Measurements from ENCODE around the gene PHB1. TPM values are rescaled to one million over a fixed set of nuclear protein-coding genes. Genes with fewer than 3 reads are reported as not detected.

PHB1 gene
- total RNA-seq (98.4 TPM), polyA plus RNA-seq (59.9 TPM)
- long read RNA-seq, donor 1, transcript PHB-201 (7 exons, 1,832 nt): major isoform, 8 of 8 reads
- long read RNA-seq, donor 1, partial matches to known transcripts: 0 of 8 reads
- long read RNA-seq, donor 1, other reads (novel, unspliced or antisense): 0 of 8 reads
- long read RNA-seq, donor 2: 0 reads
- long read RNA-seq, donor 3, transcript PHB-201 (7 exons, 1,832 nt): major isoform, 117 of 177 reads
- long read RNA-seq, donor 3, transcript PHB-211 (2 exons, 852 nt): minor isoform, 5 of 177 reads
- long read RNA-seq, donor 3, partial matches to known transcripts: 46 of 177 reads
- long read RNA-seq, donor 3, other reads (novel, unspliced or antisense): 0 of 177 reads
- long read RNA-seq, donor 4, transcript PHB-201 (7 exons, 1,832 nt): major isoform, 28 of 48 reads
- long read RNA-seq, donor 4, partial matches to known transcripts: 14 of 48 reads
- long read RNA-seq, donor 4, other reads (novel, unspliced or antisense): 0 of 48 reads
- long read RNA-seq, donor 5, transcript PHB-202 (5 exons, 847 nt): minor isoform, 7 of 190 reads
- long read RNA-seq, donor 5, transcript PHB-211 (2 exons, 852 nt): minor isoform, 10 of 190 reads
- long read RNA-seq, donor 5, transcript PHB-201 (7 exons, 1,832 nt): major isoform, 116 of 190 reads
- long read RNA-seq, donor 5, partial matches to known transcripts: 51 of 190 reads
- long read RNA-seq, donor 5, other reads (novel, unspliced or antisense): 0 of 190 reads
- long read RNA-seq, donor 6, transcript PHB-201 (7 exons, 1,832 nt): major isoform, 58 of 71 reads
- long read RNA-seq, donor 6, partial matches to known transcripts: 11 of 71 reads
- long read RNA-seq, donor 6, other reads (novel, unspliced or antisense): 0 of 71 reads
- long read RNA-seq, donor 7, transcript PHB-201 (7 exons, 1,832 nt): major isoform, 62 of 71 reads
- long read RNA-seq, donor 7, partial matches to known transcripts: 6 of 71 reads
- long read RNA-seq, donor 7, other reads (novel, unspliced or antisense): 0 of 71 reads
- long read RNA-seq, donor 8, transcript PHB-201 (7 exons, 1,832 nt): major isoform, 31 of 40 reads
- long read RNA-seq, donor 8, partial matches to known transcripts: 8 of 40 reads
- long read RNA-seq, donor 8, other reads (novel, unspliced or antisense): 0 of 40 reads
- long read RNA-seq, donor 9, transcript PHB-201 (7 exons, 1,832 nt): major isoform, 39 of 56 reads
- long read RNA-seq, donor 9, partial matches to known transcripts: 10 of 56 reads
- long read RNA-seq, donor 9, other reads (novel, unspliced or antisense): 0 of 56 reads
- long read RNA-seq, donor 10, transcript PHB-202 (5 exons, 847 nt): minor isoform, 7 of 45 reads
- long read RNA-seq, donor 10, transcript PHB-201 (7 exons, 1,832 nt): major isoform, 35 of 45 reads
- long read RNA-seq, donor 10, partial matches to known transcripts: 0 of 45 reads
- long read RNA-seq, donor 10, other reads (novel, unspliced or antisense): 0 of 45 reads

DNA sequence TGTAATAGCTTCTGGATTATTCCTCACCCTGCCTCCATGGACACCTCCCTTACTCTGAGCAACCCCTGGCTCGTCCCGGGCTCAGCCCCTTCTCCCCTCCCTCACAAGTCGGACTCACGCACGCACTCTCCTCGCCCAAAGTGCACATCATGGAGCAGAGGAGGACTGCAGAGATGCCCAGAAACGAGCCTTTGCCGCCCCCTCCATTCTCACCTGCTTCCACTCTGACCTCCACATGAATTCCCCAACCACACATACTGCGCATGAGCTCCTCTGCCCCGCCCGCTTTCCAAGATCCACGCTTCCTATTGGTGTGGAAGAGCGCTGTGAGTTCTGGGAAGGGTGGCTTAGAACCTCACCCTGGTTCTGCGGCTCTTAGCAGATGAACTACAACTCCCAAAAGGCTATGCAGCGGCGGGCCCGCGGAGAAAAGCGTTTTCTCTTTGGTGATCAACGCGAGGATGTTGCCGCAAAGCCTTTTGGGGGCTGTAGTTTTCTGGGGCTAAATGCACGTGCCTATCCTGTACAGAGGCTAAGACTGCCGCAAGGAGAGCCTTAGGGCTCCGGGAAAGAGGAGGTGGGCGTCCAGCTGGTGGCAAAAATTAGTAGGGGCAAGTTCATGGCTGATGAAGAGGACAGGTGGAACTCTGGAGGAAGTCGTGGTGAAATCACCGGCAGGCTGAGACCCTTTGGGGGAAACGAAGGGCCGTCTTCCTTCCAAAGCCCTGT is at the start of gene PHB1:
Gene PHB1, minus strand, starts transcription at position 261 of the 729 bp plus-strand sequence. CDS start 1,618 bp downstream, outside the sequence.
- peak; percentile 90 to 99 (median 96) for DNase-seq (ENCODE audit: low read depth in 6 of 9, low spot score in 9 of 9)
- Histone ChIP-seq H3K9me3 (ENCODE audit: control insufficient read depth in 2 of 2, insufficient read depth in 1 of 2, low read length in 1 of 2) (no peaks in the 10 kb centered on the region), H3K27ac (ENCODE audit: low read depth in 1 of 2, low read length in 1 of 2) (no peak within 1 kb of the TSS), H3K4me1 (ENCODE audit: control insufficient read depth in 2 of 2, insufficient read depth in 2 of 2, low read length in 2 of 2) (peaks cover 7 to 18% of the 10 kb centered on the region in 2 donors), H3K36me3 (ENCODE audit: control insufficient read depth in 2 of 2, insufficient read depth in 2 of 2, low read length in 1 of 2) (peaks cover 23 to 26% of the 10 kb centered on the region in 2 donors), H3K4me3 (ENCODE audit: low read length in 2 of 2) (peak within 1 kb of the TSS; percentile 72 to 78), H3K27me3 (ENCODE audit: control insufficient read depth in 2 of 2, insufficient read depth in 1 of 2, low read length in 1 of 2) (peaks cover 0 to 7% of the 10 kb centered on the region in 2 donors)
- WGBS: under 1% methylated on average over 30 of the region's 30 CpGs

DNA sequence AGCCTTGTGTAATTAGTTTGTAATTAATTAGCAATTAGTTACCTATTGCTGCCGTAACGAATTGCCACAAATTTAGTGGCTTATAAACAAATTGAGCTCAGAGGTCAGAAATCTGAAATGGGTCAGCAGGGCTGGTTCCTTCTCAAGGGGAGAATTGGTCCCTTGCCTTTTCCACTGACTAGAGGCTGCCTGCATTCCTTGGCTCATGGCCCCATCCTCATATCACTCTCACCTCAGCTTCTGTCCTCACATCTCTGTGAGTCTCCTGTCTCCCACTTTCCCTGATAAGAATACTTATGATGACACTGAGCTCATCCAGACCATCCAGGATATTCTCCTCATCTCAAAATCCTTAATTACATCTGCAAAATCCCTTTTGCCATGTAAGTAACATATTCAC is 49.4 kb upstream of the PHB1 start:
- no peak overlapping the region for H3K27ac ChIP-seq (ENCODE audit: low read depth in 1 of 2, low read length in 1 of 2)
- H3K27me3 ChIP-seq (ENCODE audit: control insufficient read depth in 2 of 2, insufficient read depth in 1 of 2, low read length in 1 of 2): peaks cover 4 to 85% of the 10 kb centered on the region in 2 donors
- H3K4me1 ChIP-seq (ENCODE audit: control insufficient read depth in 2 of 2, insufficient read depth in 2 of 2, low read length in 2 of 2): no peaks in the 10 kb centered on the region
- 98% methylated on average over 2 of the region's 2 CpGs for WGBS
- H3K4me3 ChIP-seq (ENCODE audit: low read length in 2 of 2): no peak overlapping the region
- H3K36me3 ChIP-seq (ENCODE audit: control insufficient read depth in 2 of 2, insufficient read depth in 2 of 2, low read length in 1 of 2): no peaks in the 10 kb centered on the region
- no peak for DNase-seq (ENCODE audit: low read depth in 6 of 9, low spot score in 9 of 9)
- H3K9me3 ChIP-seq (ENCODE audit: control insufficient read depth in 2 of 2, insufficient read depth in 1 of 2, low read length in 1 of 2): peaks cover 0 to 2% of the 10 kb centered on the region in 2 donors

DNA sequence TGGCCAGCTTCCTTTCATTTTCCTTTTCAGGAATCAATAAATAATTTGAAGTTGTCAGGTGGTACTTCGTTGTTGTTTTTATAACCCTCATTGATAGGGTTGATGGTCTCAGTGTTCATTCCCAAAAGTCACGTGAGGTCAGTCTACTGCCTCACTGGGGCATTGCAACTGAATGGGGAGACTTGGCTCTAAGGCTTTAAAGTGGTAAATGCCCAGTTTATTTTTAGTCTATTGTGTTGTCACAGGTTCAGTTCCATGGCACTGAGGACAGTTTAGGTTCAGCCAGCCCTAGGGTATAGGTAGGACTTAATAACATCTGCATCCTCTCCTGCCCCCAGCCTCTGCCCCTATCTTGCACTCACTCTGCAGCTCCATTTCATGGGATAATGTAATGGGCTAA is 46.9 kb upstream of the PHB1 start:
- Histone ChIP-seq H3K4me3 (ENCODE audit: low read length in 2 of 2) (no peak overlapping the region), H3K27ac (ENCODE audit: low read depth in 1 of 2, low read length in 1 of 2) (no peak overlapping the region), H3K9me3 (ENCODE audit: control insufficient read depth in 2 of 2, insufficient read depth in 1 of 2, low read length in 1 of 2) (peaks cover 0 to 2% of the 10 kb centered on the region in 2 donors), H3K27me3 (ENCODE audit: control insufficient read depth in 2 of 2, insufficient read depth in 1 of 2, low read length in 1 of 2) (peaks cover 0 to 84% of the 10 kb centered on the region in 2 donors), H3K36me3 (ENCODE audit: control insufficient read depth in 2 of 2, insufficient read depth in 2 of 2, low read length in 1 of 2) (no peaks in the 10 kb centered on the region), H3K4me1 (ENCODE audit: control insufficient read depth in 2 of 2, insufficient read depth in 2 of 2, low read length in 2 of 2) (no peaks in the 10 kb centered on the region)
- 47% methylated on average over 2 of the region's 2 CpGs for WGBS
- no peak for DNase-seq (ENCODE audit: low read depth in 6 of 9, low spot score in 9 of 9)

DNA sequence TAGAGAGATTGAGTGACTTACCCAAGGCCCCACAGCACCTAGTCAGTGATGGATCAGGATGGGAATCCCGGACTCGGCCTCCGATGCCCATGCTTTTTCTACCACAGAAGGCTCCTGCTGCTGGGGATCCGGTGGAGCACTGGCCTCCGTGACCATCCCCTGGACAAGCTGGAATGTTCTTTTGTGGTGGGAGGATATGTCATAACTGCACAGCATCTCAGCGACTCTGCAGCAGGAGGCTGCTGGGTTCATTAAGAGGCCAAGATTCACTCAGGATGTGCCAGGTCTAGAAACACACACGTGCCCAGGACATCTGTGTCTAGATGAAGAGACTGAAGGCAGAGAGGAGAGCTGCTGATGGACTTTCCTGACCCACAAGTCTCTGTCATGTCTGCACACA is 45.7 kb upstream of the PHB1 start:
- no peak for DNase-seq (ENCODE audit: low read depth in 6 of 9, low spot score in 9 of 9)
- no peaks in the 10 kb centered on the region for H3K4me1 ChIP-seq (ENCODE audit: control insufficient read depth in 2 of 2, insufficient read depth in 2 of 2, low read length in 2 of 2)
- H3K27me3 ChIP-seq (ENCODE audit: control insufficient read depth in 2 of 2, insufficient read depth in 1 of 2, low read length in 1 of 2): peaks cover 0 to 81% of the 10 kb centered on the region in 2 donors
- H3K27ac ChIP-seq (ENCODE audit: low read depth in 1 of 2, low read length in 1 of 2): no peak overlapping the region
- no peaks in the 10 kb centered on the region for H3K36me3 ChIP-seq (ENCODE audit: control insufficient read depth in 2 of 2, insufficient read depth in 2 of 2, low read length in 1 of 2)
- WGBS: 94% methylated on average over 7 of the region's 7 CpGs
- H3K4me3 ChIP-seq (ENCODE audit: low read length in 2 of 2): no peak overlapping the region
- peaks cover 0 to 2% of the 10 kb centered on the region in 2 donors for H3K9me3 ChIP-seq (ENCODE audit: control insufficient read depth in 2 of 2, insufficient read depth in 1 of 2, low read length in 1 of 2)

DNA sequence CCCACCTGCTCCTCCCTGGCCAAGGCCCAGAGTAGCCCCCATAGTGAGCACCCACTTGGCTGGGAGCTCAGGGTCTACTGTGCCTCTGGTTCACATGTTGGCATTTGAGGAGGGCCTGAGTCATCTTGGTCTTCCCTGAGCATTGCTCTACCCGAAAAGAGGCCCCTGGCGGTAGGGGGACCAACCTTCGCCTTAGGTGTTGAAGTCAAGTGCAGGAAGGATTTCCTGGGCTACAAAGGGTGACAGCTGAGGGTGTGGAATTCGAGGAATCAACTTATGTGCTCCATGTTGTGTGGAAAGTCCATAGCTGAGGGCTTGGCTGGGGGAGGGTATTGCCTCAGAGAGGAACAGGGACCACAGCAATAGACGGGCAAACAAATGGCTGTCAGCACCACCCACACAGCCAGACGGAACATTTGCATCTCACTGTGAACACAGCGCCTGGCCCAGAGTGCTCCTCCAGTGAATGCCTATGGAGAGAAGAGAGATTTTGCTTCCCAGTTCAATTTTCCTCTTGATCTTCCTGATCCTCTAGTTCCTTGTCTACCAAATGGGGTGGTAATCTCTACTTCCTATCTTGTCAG is 44.8 kb upstream of the PHB1 start:
- H3K4me1 ChIP-seq (ENCODE audit: control insufficient read depth in 2 of 2, insufficient read depth in 2 of 2, low read length in 2 of 2): no peaks in the 10 kb centered on the region
- H3K9me3 ChIP-seq (ENCODE audit: control insufficient read depth in 2 of 2, insufficient read depth in 1 of 2, low read length in 1 of 2): peaks cover 0 to 2% of the 10 kb centered on the region in 2 donors
- DNase-seq (ENCODE audit: low read depth in 6 of 9, low spot score in 9 of 9): no peak
- no peaks in the 10 kb centered on the region for H3K36me3 ChIP-seq (ENCODE audit: control insufficient read depth in 2 of 2, insufficient read depth in 2 of 2, low read length in 1 of 2)
- no peak overlapping the region for H3K27ac ChIP-seq (ENCODE audit: low read depth in 1 of 2, low read length in 1 of 2)
- WGBS: 88% methylated on average over 7 of the region's 7 CpGs
- no peak overlapping the region for H3K4me3 ChIP-seq (ENCODE audit: low read length in 2 of 2)
- H3K27me3 ChIP-seq (ENCODE audit: control insufficient read depth in 2 of 2, insufficient read depth in 1 of 2, low read length in 1 of 2): peaks cover 0 to 79% of the 10 kb centered on the region in 2 donors

DNA sequence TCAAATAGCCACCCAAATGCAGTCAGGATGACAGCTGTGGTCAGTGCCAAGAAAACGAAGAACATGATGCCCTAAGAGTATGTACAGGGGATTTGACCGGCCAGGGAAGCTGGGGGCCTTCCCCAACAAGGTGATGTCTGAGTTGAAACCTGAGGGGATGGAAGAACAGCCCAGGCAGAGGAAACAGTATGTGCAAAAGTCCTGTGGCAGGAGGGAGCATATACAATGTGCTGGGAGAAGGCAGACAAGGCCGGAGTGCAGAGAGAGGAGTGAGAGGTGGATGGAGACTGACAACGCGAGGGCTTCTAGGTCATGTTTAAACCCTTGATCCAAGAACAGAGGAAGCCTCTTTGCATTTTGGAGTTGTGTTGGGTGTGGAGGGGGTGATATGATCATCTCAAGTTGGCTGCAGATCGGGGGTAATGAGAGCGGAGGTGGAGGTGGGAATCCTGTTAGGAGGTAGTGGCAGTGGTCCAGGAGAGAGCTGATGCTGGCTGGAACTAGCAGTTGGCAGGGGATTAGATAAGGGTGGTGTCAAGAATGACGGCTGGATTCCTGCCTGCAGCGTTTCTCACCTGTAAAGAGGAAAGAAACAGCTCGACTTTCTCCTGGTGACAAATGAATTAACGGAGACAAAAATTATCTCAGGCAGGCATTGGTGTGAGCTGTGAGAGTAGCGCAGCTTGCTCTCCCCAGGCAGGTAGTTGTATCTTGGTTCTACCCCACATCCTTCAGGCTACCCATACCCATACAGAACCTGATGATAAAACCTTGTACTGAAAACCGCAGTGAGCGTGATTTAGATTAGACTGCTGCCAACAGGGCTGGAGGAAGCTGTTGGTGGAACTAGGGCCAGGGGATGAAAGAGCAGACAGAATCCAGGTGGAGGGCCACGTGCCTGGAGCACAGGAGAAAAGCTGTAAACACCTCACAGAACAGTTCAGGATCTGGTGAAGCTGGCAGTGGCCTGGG is 43.2 kb upstream of the PHB1 start:
- Histone ChIP-seq H3K36me3 (ENCODE audit: control insufficient read depth in 2 of 2, insufficient read depth in 2 of 2, low read length in 1 of 2) (no peaks in the 10 kb centered on the region), H3K4me3 (ENCODE audit: low read length in 2 of 2) (no peak overlapping the region), H3K27me3 (ENCODE audit: control insufficient read depth in 2 of 2, insufficient read depth in 1 of 2, low read length in 1 of 2) (peaks cover 0 to 70% of the 10 kb centered on the region in 2 donors), H3K27ac (ENCODE audit: low read depth in 1 of 2, low read length in 1 of 2) (no peak overlapping the region), H3K4me1 (ENCODE audit: control insufficient read depth in 2 of 2, insufficient read depth in 2 of 2, low read length in 2 of 2) (no peaks in the 10 kb centered on the region), H3K9me3 (ENCODE audit: control insufficient read depth in 2 of 2, insufficient read depth in 1 of 2, low read length in 1 of 2) (no peaks in the 10 kb centered on the region)
- WGBS: 75% methylated on average over 15 of the region's 15 CpGs
- DNase-seq (ENCODE audit: low read depth in 6 of 9, low spot score in 9 of 9): no peak

DNA sequence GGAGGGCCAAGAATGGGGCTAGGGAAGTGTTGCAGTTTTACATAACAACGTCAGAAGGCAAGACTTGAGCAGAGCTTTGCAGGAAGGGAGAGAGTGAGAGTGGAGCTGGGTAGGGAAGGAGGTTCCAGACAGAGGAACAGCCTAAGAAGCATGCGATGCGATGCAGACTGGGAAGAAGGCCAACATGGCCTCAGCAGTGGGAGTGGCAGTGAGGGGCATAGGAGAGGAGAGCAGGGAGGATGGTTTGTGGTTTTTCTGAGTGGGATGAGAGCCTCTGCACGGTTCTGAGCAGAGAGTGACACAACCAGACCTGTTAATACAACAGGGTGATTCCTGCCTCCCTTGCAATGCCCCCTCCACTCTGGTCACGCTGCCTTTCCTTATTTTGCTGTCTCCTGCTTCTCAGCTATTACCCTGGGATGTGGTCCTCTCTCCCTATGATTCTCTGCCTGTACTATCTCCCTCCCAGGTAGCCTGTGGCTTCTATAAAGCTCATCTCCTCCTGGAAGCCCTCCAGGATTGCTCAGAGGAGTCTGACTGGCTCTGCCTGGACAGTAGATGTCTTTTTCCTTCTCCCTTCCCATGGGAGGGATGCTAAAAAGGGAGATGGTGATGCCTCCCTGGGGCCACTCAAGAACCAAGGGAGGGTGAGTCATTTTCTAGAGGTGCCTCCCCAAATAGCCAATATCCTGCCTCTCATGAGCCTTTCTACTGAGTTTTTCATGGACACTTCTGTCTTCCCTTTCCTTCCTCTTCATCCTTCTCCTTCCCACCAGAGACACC is 41.7 kb upstream of the PHB1 start:
- H3K27me3 ChIP-seq (ENCODE audit: control insufficient read depth in 2 of 2, insufficient read depth in 1 of 2, low read length in 1 of 2): peaks cover 0 to 65% of the 10 kb centered on the region in 2 donors
- H3K27ac ChIP-seq (ENCODE audit: low read depth in 1 of 2, low read length in 1 of 2): no peak overlapping the region
- DNase-seq (ENCODE audit: low read depth in 6 of 9, low spot score in 9 of 9): no peak
- no peaks in the 10 kb centered on the region for H3K4me1 ChIP-seq (ENCODE audit: control insufficient read depth in 2 of 2, insufficient read depth in 2 of 2, low read length in 2 of 2)
- no peak overlapping the region for H3K4me3 ChIP-seq (ENCODE audit: low read length in 2 of 2)
- no peaks in the 10 kb centered on the region for H3K9me3 ChIP-seq (ENCODE audit: control insufficient read depth in 2 of 2, insufficient read depth in 1 of 2, low read length in 1 of 2)
- no peaks in the 10 kb centered on the region for H3K36me3 ChIP-seq (ENCODE audit: control insufficient read depth in 2 of 2, insufficient read depth in 2 of 2, low read length in 1 of 2)
- WGBS: 23% methylated on average over 5 of the region's 5 CpGs

Measured in thymus (tissue), 14 donors.